ENCODE measurements around the gene GTF2F1.

GTF2F1 gene

GRCh38 chr19:6381030-6381750 lies 11.8 kb downstream of the GTF2F1 start:
- no peak overlapping the region for H3K4me3 ChIP-seq (replicated peaks; ENCODE audit: low read depth, low read length)

GRCh38 chr19:6379744-6380143 lies 13.2 kb downstream of the GTF2F1 start:
- no peak for DNase-seq (ENCODE audit: extremely low read depth, low read depth)
- H3K4me3 ChIP-seq (replicated peaks; ENCODE audit: low read depth, low read length): no peak overlapping the region
- TF ChIP-seq CTCF (IDR thresholded peaks at IDR 0.05; ENCODE audit: low read depth, low read length, missing control alignments): no peak

More at GRCh38 chr19:6381030-6381750, 11.8 kb downstream of the GTF2F1 start:
- TF ChIP-seq CTCF (IDR thresholded peaks at IDR 0.05; ENCODE audit: low read depth, low read length, missing control alignments): no peak
- DNase-seq (ENCODE audit: extremely low read depth, low read depth): no peak

- DNase-seq (ENCODE audit: extremely low read depth, low read depth): no peak
- H3K4me3 ChIP-seq (replicated peaks; ENCODE audit: low read depth, low read length): no peak overlapping the region
- no peak for TF ChIP-seq CTCF (IDR thresholded peaks at IDR 0.05; ENCODE audit: low read depth, low read length, missing control alignments)
Measured at GRCh38 chr19:6378486-6378885, 14.5 kb downstream of the GTF2F1 start.

- no peak for DNase-seq (ENCODE audit: extremely low read depth, low read depth)
- H3K4me3 ChIP-seq (replicated peaks; ENCODE audit: low read depth, low read length): no peak overlapping the region
- TF ChIP-seq CTCF (IDR thresholded peaks at IDR 0.05; ENCODE audit: low read depth, low read length, missing control alignments): no peak
Measured at GRCh38 chr19:6378041-6378440, 14.9 kb downstream of the GTF2F1 start.

- no peak for TF ChIP-seq CTCF (IDR thresholded peaks at IDR 0.05; ENCODE audit: low read depth, low read length, missing control alignments)
- no peak overlapping the region for H3K4me3 ChIP-seq (replicated peaks; ENCODE audit: low read depth, low read length)
- no peak for DNase-seq (ENCODE audit: extremely low read depth, low read depth)
Measured at GRCh38 chr19:6376512-6377190, 16.3 kb downstream of the GTF2F1 start.

GRCh38 chr19:6375411-6376010 lies 17.5 kb downstream of the GTF2F1 start, which contains the start of gene PSPN:
TSS of gene PSPN (minus strand) at chr19:6375933. CDS start at chr19:6375849, 84 bp downstream.
- DNase-seq (ENCODE audit: extremely low read depth, low read depth): no peak
- TF ChIP-seq CTCF (IDR thresholded peaks at IDR 0.05; ENCODE audit: low read depth, low read length, missing control alignments): no peak
- no peak within 1 kb of the TSS for H3K4me3 ChIP-seq (replicated peaks; ENCODE audit: low read depth, low read length)

Measured in HFF-Myc (cell line).